Trophoblast cell (in vitro differentiated cells and primary cell): ENCODE results near the gene MICU1.

Experiments used
- DNase-seq, 2 donors: peaks; one replicate each; pipeline ENCODE4 v3.0.0-alpha.2; 2016
- H2AFZ ChIP-seq: 2 replicates; pipeline ENCODE4 v1.6.1; 2013; ENCODE audit warnings: low read length, moderate library complexity, mild to moderate bottlenecking; ENCODE audit not compliant: insufficient read depth, poor library complexity
- H2AK5ac ChIP-seq: 2 replicates; pipeline ENCODE4 v1.6.1; 2013; ENCODE audit warnings: mild to moderate bottlenecking, low read length
- H2BK120ac ChIP-seq: 2 replicates; pipeline ENCODE4 v1.6.1; 2013; ENCODE audit warnings: low read length, mild to moderate bottlenecking, moderate library complexity; ENCODE audit not compliant: insufficient read depth, poor library complexity
- H2BK12ac ChIP-seq: 2 replicates; pipeline ENCODE4 v1.6.1; 2013; ENCODE audit warnings: mild to moderate bottlenecking, low read length, moderate library complexity
- H2BK5ac ChIP-seq: 2 replicates; pipeline ENCODE4 v1.6.1; 2013; ENCODE audit warnings: low read length, low read depth, moderate library complexity, mild to moderate bottlenecking; ENCODE audit not compliant: poor library complexity
- H3K14ac ChIP-seq: 2 replicates; pipeline ENCODE4 v1.6.1; 2013; ENCODE audit warnings: mild to moderate bottlenecking, low read length
- H3K18ac ChIP-seq: 2 replicates; pipeline ENCODE4 v1.6.1; 2013; ENCODE audit warnings: mild to moderate bottlenecking, low read length
- H3K23ac ChIP-seq: 2 replicates; pipeline ENCODE4 v1.6.1; 2013; ENCODE audit warnings: low read length
- H3K27ac ChIP-seq: 2 replicates; pipeline ENCODE4 v1.5.1; 2013; ENCODE audit warnings: low read depth, mild to moderate bottlenecking, inconsistent platforms, low read length, moderate library complexity
- H3K27me3 ChIP-seq: 2 replicates; pipeline ENCODE4 v1.6.1; 2013; ENCODE audit warnings: inconsistent platforms, mild to moderate bottlenecking, low read length, moderate library complexity; ENCODE audit not compliant: insufficient read depth
- H3K36me3 ChIP-seq, 2 experiments: 1 replicate in 1 of 2; 2 replicates in 1 of 2; pipeline ENCODE4 v1.6.1; 2013; ENCODE audit warnings: low read length in 2 of 2, mild to moderate bottlenecking in 2 of 2, moderate library complexity in 1 of 2; ENCODE audit not compliant: insufficient read depth in 2 of 2, control insufficient read depth in 1 of 2
- H3K4ac ChIP-seq: 2 replicates; pipeline ENCODE4 v1.6.1; 2013; ENCODE audit warnings: low read depth, mild to moderate bottlenecking, low read length, moderate library complexity
- H3K4me1 ChIP-seq, 2 experiments: 1 replicate in 1 of 2; 2 replicates in 1 of 2; pipeline ENCODE4 v1.6.1; 2013; ENCODE audit warnings: low read length in 2 of 2, mild to moderate bottlenecking in 2 of 2, moderate library complexity in 1 of 2; ENCODE audit not compliant: insufficient read depth in 2 of 2, control insufficient read depth in 1 of 2
- H3K4me2 ChIP-seq: 2 replicates; pipeline ENCODE4 v1.6.1; 2013; ENCODE audit warnings: inconsistent platforms, mild to moderate bottlenecking, low read length, moderate library complexity
- H3K4me3 ChIP-seq: 2 replicates; pipeline ENCODE4 v1.5.1; 2013; ENCODE audit warnings: mild to moderate bottlenecking, low read depth, low read length, inconsistent platforms
- H3K79me1 ChIP-seq: one replicate; pipeline ENCODE4 v1.6.1; 2013; ENCODE audit warnings: low read length
- H3K79me2 ChIP-seq: 2 replicates; pipeline ENCODE4 v1.6.1; 2013; ENCODE audit warnings: low read length, mild to moderate bottlenecking; ENCODE audit not compliant: control insufficient read depth, insufficient read depth, poor library complexity
- H3K9ac ChIP-seq: 2 replicates; pipeline ENCODE4 v1.6.1; 2013; ENCODE audit warnings: mild to moderate bottlenecking, low read length
- H3K9me3 ChIP-seq: 2 replicates; pipeline ENCODE4 v1.6.1; 2013; ENCODE audit warnings: low read depth, mild to moderate bottlenecking, control low read depth, inconsistent platforms, low read length; ENCODE audit not compliant: insufficient read depth
- H4K12ac ChIP-seq: 2 replicates; pipeline ENCODE4 v1.6.1; 2013; ENCODE audit warnings: low read depth, mild to moderate bottlenecking, low read length, moderate library complexity
- H4K8ac ChIP-seq: 2 replicates; pipeline ENCODE4 v1.6.1; 2013; ENCODE audit warnings: low read depth, mild to moderate bottlenecking, low read length, moderate library complexity
- H4K91ac ChIP-seq: one replicate; pipeline ENCODE4 v1.6.1; 2013; ENCODE audit warnings: low read depth, mild to moderate bottlenecking, low read length, moderate library complexity
- WGBS: extraction: QIAGEN DNeasy Blood & Tissue Kit; methylation state at CpG from one replicate; pipeline ENCODE4 v1.1.7; 2013; ENCODE audit warnings: missing lambda C conversion rate; ENCODE audit not compliant: insufficient read length, insufficient coverage; ENCODE audit errors: extremely low coverage; 5-methylcytosine and 5-hydroxymethylcytosine counted together

The MICU1 gene

DNA sequence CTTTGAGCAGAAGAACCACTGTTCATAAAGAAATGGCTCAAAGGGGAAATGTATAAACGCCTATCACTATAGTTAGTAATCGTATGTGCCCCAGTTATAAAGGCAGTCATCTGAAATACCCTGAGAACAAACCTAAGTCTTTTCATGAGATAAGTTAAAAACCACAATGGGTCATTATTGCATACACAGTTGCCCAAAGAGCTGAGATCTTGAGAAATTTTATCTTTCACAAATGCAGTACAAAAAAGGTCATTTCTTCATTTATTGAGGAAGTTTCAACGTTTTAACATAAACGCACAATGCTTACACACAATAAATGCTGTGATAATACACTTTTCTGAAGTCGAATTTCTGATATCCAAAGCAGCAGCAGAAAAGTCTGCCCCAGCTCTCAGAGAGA, 114.4 kb downstream of the MICU1 start:
- Histone ChIP-seq H3K9me3 (no peaks in the 10 kb centered on the region), H4K12ac (no peak overlapping the region), H3K14ac (no peak overlapping the region), H4K91ac (no peak overlapping the region), H3K79me1 (no peaks in the 10 kb centered on the region), H3K4me1 (no peaks in the 10 kb centered on the region), H3K79me2 (no peaks in the 10 kb centered on the region), H2BK120ac (no peak overlapping the region), H3K27ac (no peak overlapping the region), H3K23ac (no peak overlapping the region), H3K4me2 (no peak overlapping the region), H2BK12ac (no peak overlapping the region), H2AFZ (no peak overlapping the region), H3K18ac (no peak overlapping the region), H3K36me3 (no peaks in the 10 kb centered on the region), H3K4ac (no peak overlapping the region), H3K27me3 (no peaks in the 10 kb centered on the region), H3K9ac (no peak overlapping the region), H4K8ac (no peak overlapping the region), H2AK5ac (no peak overlapping the region), H3K4me3 (no peak overlapping the region), H2BK5ac (no peak overlapping the region)
- DNase-seq = peak in 1 of 2 donors; percentile 14
- no CpG with 5 or more reads among the region's 5 CpGs for WGBS

DNA sequence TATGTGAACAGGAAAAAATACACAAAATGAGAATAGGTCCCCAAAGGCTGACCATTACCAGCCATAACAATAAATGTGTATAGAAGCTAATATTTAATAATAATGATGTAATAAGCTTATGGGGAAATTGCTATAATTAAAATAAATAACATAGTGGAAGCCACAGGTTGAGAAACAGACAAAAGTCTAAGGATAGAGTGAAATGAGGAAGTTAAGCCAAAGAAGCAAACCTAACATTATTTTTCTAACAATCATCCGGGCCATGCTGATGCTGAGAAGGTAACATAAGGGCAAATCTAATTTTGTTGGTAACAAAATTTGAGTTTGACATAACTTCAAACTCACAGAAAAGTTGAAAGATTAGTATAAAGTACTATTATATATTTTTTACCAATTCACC, 115.9 kb downstream of the MICU1 start:
- Histone ChIP-seq H3K9ac (no peak overlapping the region), H2BK120ac (no peak overlapping the region), H4K8ac (no peak overlapping the region), H3K79me1 (no peaks in the 10 kb centered on the region), H2BK12ac (no peak overlapping the region), H3K9me3 (no peaks in the 10 kb centered on the region), H3K4me3 (no peak overlapping the region), H2BK5ac (no peak overlapping the region), H3K36me3 (no peaks in the 10 kb centered on the region), H2AFZ (no peak overlapping the region), H3K27ac (no peak overlapping the region), H2AK5ac (no peak overlapping the region), H3K27me3 (no peaks in the 10 kb centered on the region), H3K79me2 (no peaks in the 10 kb centered on the region), H3K14ac (no peak overlapping the region), H4K12ac (no peak overlapping the region), H4K91ac (no peak overlapping the region), H3K23ac (no peak overlapping the region), H3K18ac (no peak overlapping the region), H3K4me1 (no peaks in the 10 kb centered on the region), H3K4me2 (no peak overlapping the region), H3K4ac (no peak overlapping the region)
- WGBS = no CpG with 5 or more reads among the region's 1 CpG
- DNase-seq = no peak

GRCh38 chr10:72509206-72509799, 116.6 kb downstream of the MICU1 start:
- H3K27me3 ChIP-seq = no peaks in the 10 kb centered on the region
- no peak overlapping the region for H2AK5ac ChIP-seq
- no peaks in the 10 kb centered on the region for H3K36me3 ChIP-seq
- H3K4me1 ChIP-seq = no peaks in the 10 kb centered on the region
- no peak overlapping the region for H4K91ac ChIP-seq
- H3K14ac ChIP-seq = no peak overlapping the region
- H3K4ac ChIP-seq = no peak overlapping the region
- no peak overlapping the region for H3K4me2 ChIP-seq
- no peak overlapping the region for H2AFZ ChIP-seq
- H3K9me3 ChIP-seq = no peaks in the 10 kb centered on the region
- no peak overlapping the region for H4K12ac ChIP-seq
- no peak overlapping the region for H3K9ac ChIP-seq
- no peaks in the 10 kb centered on the region for H3K79me2 ChIP-seq
- no peak overlapping the region for H2BK120ac ChIP-seq
- no peaks in the 10 kb centered on the region for H3K79me1 ChIP-seq
- H3K18ac ChIP-seq = no peak overlapping the region
- no CpG with 5 or more reads among the region's 4 CpGs for WGBS
- no peak overlapping the region for H3K27ac ChIP-seq
- H4K8ac ChIP-seq = no peak overlapping the region
- no peak overlapping the region for H3K23ac ChIP-seq
- DNase-seq = no peak
- no peak overlapping the region for H2BK12ac ChIP-seq
- H2BK5ac ChIP-seq = no peak overlapping the region
- no peak overlapping the region for H3K4me3 ChIP-seq

- no peak overlapping the region for H3K9ac ChIP-seq
- no peak overlapping the region for H2BK12ac ChIP-seq
- no peak overlapping the region for H3K27ac ChIP-seq
- H3K4ac ChIP-seq = no peak overlapping the region
- H2AFZ ChIP-seq = no peak overlapping the region
- no peaks in the 10 kb centered on the region for H3K79me2 ChIP-seq
- no peak overlapping the region for H3K18ac ChIP-seq
- no peaks in the 10 kb centered on the region for H3K27me3 ChIP-seq
- no peak overlapping the region for H4K8ac ChIP-seq
- no peak overlapping the region for H4K12ac ChIP-seq
- no peaks in the 10 kb centered on the region for H3K9me3 ChIP-seq
- no peak for DNase-seq
- H2BK120ac ChIP-seq = no peak overlapping the region
- H3K14ac ChIP-seq = no peak overlapping the region
- H3K4me2 ChIP-seq = no peak overlapping the region
- no peaks in the 10 kb centered on the region for H3K4me1 ChIP-seq
- no peak overlapping the region for H4K91ac ChIP-seq
- H3K4me3 ChIP-seq = no peak overlapping the region
- H3K36me3 ChIP-seq = no peaks in the 10 kb centered on the region
- H2AK5ac ChIP-seq = no peak overlapping the region
- no peaks in the 10 kb centered on the region for H3K79me1 ChIP-seq
- no peak overlapping the region for H3K23ac ChIP-seq
- WGBS = no CpG with 5 or more reads among the region's 2 CpGs
- H2BK5ac ChIP-seq = no peak overlapping the region
Observed at GRCh38 chr10:72508033-72508432, 117.8 kb downstream of the MICU1 start.
